HepG2 (cell line): ENCODE data around the gene SENP7. TPM values are rescaled to one million over a fixed set of nuclear protein-coding genes. Genes with fewer than 3 reads are reported as not detected.
"Not testable (repeated sequence)": the region's sequence is repeated elsewhere in the genome, so short reads cannot be mapped to it uniquely, and the experiment has no call there.

ENCODE experiments used
- ATAC-seq: fragments of 200-7000 bp; cut with Tn5 transposase; 3 replicates; pipeline ENCODE4 v1.9.1; 2020; ENCODE audit warnings: mild to moderate bottlenecking, moderate library complexity
- BruUV-seq: library from RNA; stranded (reverse); fragments of 400-500 nt; replicated peaks from 2 replicates; lab custom pipeline; 2021; lab: Mats Ljungman, UMichigan
- CTCF ChIA-PET: fragments of 300-600 bp; formaldehyde crosslinking; extraction: SDS; loops from one replicate; lab custom pipeline; 2021; ENCODE audit warnings: low total read pairs, inconsistent platforms, low intra/inter-chr PET ratio; lab: Yijun Ruan, JAX
- POLR2A ChIA-PET: fragments of 350-600 bp; sonication (Branson Sonifier 250); formaldehyde crosslinking; loops from one replicate; lab custom pipeline; 2020; ENCODE audit warnings: antibody characterized with exemption, inconsistent platforms; lab: Yijun Ruan, JAX
- DNase-seq: peaks from one replicate; pipeline ENCODE4 v3.0.0-alpha.2; 2015; ENCODE audit warnings: low spot score
- FAIRE-seq: peaks from 3 replicates; lab custom pipeline; 2011; peaks lifted over from hg19 to GRCh38; lab: Jason Lieb, UNC
- H2AFZ ChIP-seq: one replicate; pipeline ENCODE4 v1.6.1; 2011; ENCODE audit warnings: low read length, inconsistent platforms
- H3K27ac ChIP-seq: fragments of 300-600 bp; 3 replicates; pipeline ENCODE4 v1.8.0; 2011; ENCODE audit warnings: mixed run types, mild to moderate bottlenecking, mixed read lengths, low read length, inconsistent platforms; ENCODE audit not compliant: insufficient read depth; ENCODE audit errors: extremely low read length
- H3K27me3 ChIP-seq, 2 experiments: fragments of 200-600 bp in 1 of 2; 2 replicates in 1 of 2; 3 replicates in 1 of 2; pipeline versions ENCODE4 v1.6.0 to v1.8.0; 2011; ENCODE audit warnings: low read length in 2 of 2, mild to moderate bottlenecking in 2 of 2, moderate library complexity in 2 of 2, inconsistent platforms in 1 of 2; ENCODE audit not compliant: insufficient read depth in 2 of 2, control insufficient read depth in 1 of 2
- H3K36me3 ChIP-seq, 2 experiments: fragments of 200-600 bp in 1 of 2; replicated peaks in 1 of 2; 2 replicates in 1 of 2; 3 replicates in 1 of 2; pipeline versions ENCODE4 v1.5.1 to v1.8.0; 2011; ENCODE audit warnings: low read length in 2 of 2, inconsistent platforms in 1 of 2; ENCODE audit not compliant: insufficient read depth in 2 of 2, control insufficient read depth in 1 of 2
- H3K4me1 ChIP-seq: 2 replicates; pipeline ENCODE4 v1.5.1; 2012; ENCODE audit warnings: low read length, inconsistent platforms; ENCODE audit not compliant: insufficient read depth
- H3K4me2 ChIP-seq: 2 replicates; pipeline ENCODE4 v1.6.0; 2011; ENCODE audit warnings: low read depth, low read length, inconsistent platforms
- H3K4me3 ChIP-seq, 3 experiments: fragments of 200-600 bp in 1 of 3; sonication (generic), shearing (Covaris generic) in 1 of 3; replicated peaks in 1 of 3; 2 replicates each; pipeline ENCODE4 v1.5.1; 2011 to 2016; ENCODE audit warnings: low read length in 3 of 3, inconsistent platforms in 2 of 3, low read depth in 2 of 3, mild to moderate bottlenecking in 2 of 3, control low read depth in 1 of 3, mixed read lengths in 1 of 3; ENCODE audit not compliant: insufficient read depth in 1 of 3
- H3K79me2 ChIP-seq: one replicate; pipeline ENCODE4 v1.6.1; 2011; ENCODE audit warnings: low read length, inconsistent platforms; ENCODE audit not compliant: insufficient read depth
- H3K9ac ChIP-seq: 2 replicates; pipeline ENCODE4 v1.6.0; 2011; ENCODE audit warnings: mild to moderate bottlenecking, low read depth, low read length, inconsistent platforms; ENCODE audit not compliant: insufficient read depth
- H3K9me3 ChIP-seq: 2 replicates; pipeline ENCODE4 v1.5.1; 2012; ENCODE audit warnings: mild to moderate bottlenecking, low read length
- H4K20me1 ChIP-seq: 2 replicates; pipeline ENCODE4 v1.6.0; 2011; ENCODE audit warnings: inconsistent platforms, mild to moderate bottlenecking, low read length, moderate library complexity; ENCODE audit not compliant: insufficient read depth
- CEBPG ChIP-seq: IDR thresholded peaks from 2 replicates; pipeline ENCODE4 v1.6.1; 2016
- ZNF883 ChIP-seq: sonication (generic); formaldehyde crosslinking; IDR thresholded peaks from 2 replicates; pipeline ENCODE4 v1.5.1; 2020; ENCODE audit warnings: mild to moderate bottlenecking, missing genetic modification reagents; ENCODE audit errors: not compliant biosample characterization
- WGBS: methylation state at CpG from one replicate; pipeline ENCODE4 v1.1.6; 2017; ENCODE audit warnings: low lambda C conversion rate; 5-methylcytosine and 5-hydroxymethylcytosine counted together
- in situ Hi-C: cut with HindIII; loops from 2 replicates; pipeline ENCODE4 v1.10.0; 2017; ENCODE audit warnings: low pct_unique_long_range_greater_than_20kb; ENCODE audit not compliant: extremely low pct_ligation_motif_present
- intact Hi-C: fragments of 100-400 bp; cut with micrococcal nuclease; formaldehyde crosslinking; loops from one replicate; pipeline ENCODE4 v1.10.0; 2022; ENCODE audit not compliant: unreplicated experiment
- polyA plus RNA-seq, 8 experiments: library from polyadenylated mRNA; depleted of rRNA in 3 of 8; stranded (reverse) in 7 of 8; unstranded in 1 of 8; fragments of >200 nt; fragmentation: Illumina TruSeq in 4 of 8; extraction: Trizol in 4 of 8; gene quantifications; 2 replicates each; pipeline versions ENCODE4 v1.2.1 to v1.2.3, GENCODE V29; 2011 to 2016; ENCODE audit warnings: low read depth in 4 of 8, missing spikeins in 1 of 8, mixed read lengths in 1 of 8; ENCODE audit not compliant: insufficient read depth in 1 of 8
- total RNA-seq, 5 experiments: library from RNA; depleted of rRNA; stranded (reverse); fragments of >200 nt; fragmentation: Illumina TruSeq; extraction: Trizol; gene quantifications; 2 replicates each; pipeline ENCODE4 v1.2.3, GENCODE V29; 2016; ENCODE audit warnings: low read depth in 1 of 5
- TF ChIP-seq, protein P1 (sequence below): IDR thresholded peaks from 2 replicates; pipeline ENCODE4 v1.6.1; 2016; ENCODE audit warnings: missing biosample characterization, missing genetic modification reagents, low read depth

Gene SENP7
- total and polyA plus RNA-seq, 2 of the 13 experiments (the other 11 are each of a cell fraction or from before 2014, with no cell fraction given) = 9.1 to 10.3 TPM

DNA sequence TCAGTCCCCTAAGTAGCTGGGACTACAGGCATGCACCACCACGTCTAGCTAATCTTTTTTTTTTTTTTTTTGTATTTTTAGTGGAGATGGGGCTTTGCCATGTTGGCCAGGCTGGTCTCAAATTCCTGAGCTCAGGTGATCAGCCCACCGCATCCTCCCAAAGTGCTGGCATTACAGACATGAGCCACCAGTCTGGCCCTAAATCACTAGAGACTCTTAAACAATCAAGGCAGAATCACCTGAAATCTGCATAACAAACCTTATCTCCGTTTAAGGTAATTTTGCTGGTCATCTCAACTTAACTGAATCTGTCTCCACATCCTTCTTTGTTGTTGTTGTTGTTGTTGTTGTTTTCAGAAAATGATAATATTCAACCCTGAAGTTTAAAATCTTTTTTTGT lies 43.1 kb upstream of the SENP7 start:
- no peak overlapping the region for H2AFZ ChIP-seq
- 0 out of 2 replicates have a peak overlapping the region, but pooled peaks have one; percentile 3 for H3K4me2 ChIP-seq
- peaks cover 48% of the 10 kb centered on the region for H3K4me1 ChIP-seq
- no peaks in the 10 kb centered on the region for H3K79me2 ChIP-seq
- no peak overlapping the region for H3K9ac ChIP-seq
- H3K27me3 ChIP-seq = no peaks in the 10 kb centered on the region; a peak in 1 of 5 replicates
- no peak overlapping the region; a peak in 1 of 6 replicates for H3K4me3 ChIP-seq
- no peak for FAIRE-seq
- H3K9me3 ChIP-seq = no peaks in the 10 kb centered on the region
- ChIA-PET CTCF (no interaction called here), POLR2A (no interaction called here)
- in situ Hi-C loops (no loop called here), intact Hi-C loops (no loop called here)
- H4K20me1 ChIP-seq = no peaks in the 10 kb centered on the region
- 33% methylated on average over 3 of the region's 3 CpGs for WGBS
- no TSS peak for BruUV-seq
- TF ChIP-seq ZNF883 (CRISPR knock-in tag) = no peak
- TF ChIP-seq, protein P1, sequence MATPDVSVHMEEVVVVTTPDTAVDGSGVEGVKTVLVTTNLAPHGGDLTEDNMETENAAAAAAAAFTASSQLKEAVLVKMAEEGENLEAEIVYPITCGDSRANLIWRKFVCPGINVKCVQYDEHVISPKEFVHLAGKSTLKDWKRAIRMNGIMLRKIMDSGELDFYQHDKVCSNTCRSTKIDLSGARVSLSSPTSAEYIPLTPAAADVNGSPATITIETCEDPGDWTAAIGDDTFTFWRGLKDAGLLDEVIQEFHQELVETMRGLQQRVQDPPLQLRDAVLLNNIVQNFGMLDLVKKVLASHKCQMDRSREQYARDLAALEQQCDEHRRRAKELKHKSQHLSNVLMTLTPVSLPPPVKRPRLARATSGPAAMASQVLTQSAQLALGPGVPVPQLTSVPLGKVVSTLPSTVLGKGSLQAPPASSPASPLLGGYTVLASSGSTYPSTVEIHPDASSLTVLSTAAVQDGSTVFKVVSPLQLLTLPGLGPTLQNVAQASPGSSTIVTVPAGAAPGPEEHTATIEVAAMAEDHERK (CRISPR knock-in tag) = no peak
- no peak for DNase-seq
- H3K36me3 ChIP-seq = no peaks in the 10 kb centered on the region
- no peak overlapping the region for H3K27ac ChIP-seq
- no peak for ATAC-seq

DNA sequence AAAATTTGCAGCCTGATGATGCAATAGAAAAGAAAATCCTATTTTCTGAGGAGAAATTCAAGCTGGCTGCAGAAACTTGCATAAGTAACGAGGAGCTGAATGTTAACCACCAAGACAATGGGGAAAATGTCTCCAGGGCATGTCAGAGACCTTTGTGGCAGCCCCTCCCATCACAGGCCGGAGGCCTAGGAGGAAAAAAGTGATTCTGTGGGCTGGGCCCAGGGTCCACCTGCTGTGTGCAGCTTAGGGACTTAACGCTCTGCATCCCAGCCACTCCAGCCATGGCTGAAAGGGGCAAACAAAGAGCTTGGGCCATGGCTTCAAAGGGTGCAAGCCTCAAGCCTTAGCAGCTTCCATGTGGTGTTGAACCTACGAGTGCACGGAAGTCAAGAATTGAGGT lies 40.4 kb upstream of the SENP7 start:
- DNase-seq, H4K20me1 ChIP-seq, H3K4me3 ChIP-seq, H3K36me3 ChIP-seq, CTCF ChIA-PET, H3K9ac ChIP-seq, H3K79me2 ChIP-seq, FAIRE-seq, ATAC-seq, intact Hi-C loops, H3K9me3 ChIP-seq, H3K27me3 ChIP-seq, H2AFZ ChIP-seq, in situ Hi-C loops, BruUV-seq, H3K27ac ChIP-seq: not testable (repeated sequence)
- WGBS = 63% methylated on average over 4 of the region's 5 CpGs
- H3K4me1 ChIP-seq = peaks cover 64% of the 10 kb centered on the region
- 0 out of 2 replicates have a peak, but pooled peaks have one; percentile 8 for TF ChIP-seq CEBPG (CRISPR knock-in tag)
- POLR2A ChIA-PET = interaction anchor here (1.8 kb wide), 1 partner anchor 21 kb away, joined by 10 read pairs; the partner anchor contains the start of gene PCNP
- H3K4me2 ChIP-seq = peak overlapping the region; percentile 36; the same call in 1 of the 2 replicates
